Measurements from ENCODE around the gene ADD1. TPM values are rescaled to one million over a fixed set of nuclear protein-coding genes. Genes with fewer than 3 reads are reported as not detected.

The ADD1 gene
- total and polyA plus RNA-seq, 4 donors, result 62.2 to 142 (median 83.4) TPM

- peaks cover 0 to 1% (median 0%) of the 10 kb centered on the region in 4 donors for H3K36me3 ChIP-seq (ENCODE audit: control insufficient read depth in 4 of 4, insufficient read depth in 3 of 4, low read depth in 1 of 4, low read length in 3 of 4)
- TF ChIP-seq YY1 (IDR thresholded peaks at IDR 0.05), result no peak
- no peak for TF ChIP-seq JUND (IDR thresholded peaks at IDR 0.05)
- TF ChIP-seq MAX (IDR thresholded peaks at IDR 0.05), result no peak
- no peak for TF ChIP-seq EGR1 (IDR thresholded peaks at IDR 0.05; ENCODE audit: low read depth in 2 of 2)
- no peak for TF ChIP-seq HNF4G (IDR thresholded peaks at IDR 0.05)
- TF ChIP-seq REST (IDR thresholded peaks at IDR 0.05), result no peak
- TF ChIP-seq HNF4A (conservative IDR thresholded peaks at IDR 0.05), result no peak
- TF ChIP-seq RXRA (IDR thresholded peaks at IDR 0.05), result no peak
- TF ChIP-seq GABPA (IDR thresholded peaks at IDR 0.05 in 1 of 2, conservative IDR thresholded peaks at IDR 0.05 in 1 of 2), result no peak
- no peak for TF ChIP-seq SP1 (IDR thresholded peaks at IDR 0.05)
- TF ChIP-seq FOXA2 (IDR thresholded peaks at IDR 0.05), result no peak
- TF ChIP-seq NR2F2 (IDR thresholded peaks at IDR 0.05), result no peak
- TF ChIP-seq ATF3 (IDR thresholded peaks at IDR 0.05), result no peak
- no peak overlapping the region for H3K4me3 ChIP-seq (ENCODE audit: low read depth in 1 of 3, low read length in 3 of 3)
- H3K9me3 ChIP-seq (ENCODE audit: control insufficient read depth in 4 of 4, low read length in 3 of 4), result no peaks in the 10 kb centered on the region
- H3K9ac ChIP-seq (ENCODE audit: low read depth in 1 of 2, low read length in 2 of 2), result no peak overlapping the region
- no peaks in the 10 kb centered on the region for H3K27me3 ChIP-seq (ENCODE audit: control insufficient read depth in 4 of 4, insufficient read depth in 4 of 4, low read length in 3 of 4)
- H3K27ac ChIP-seq (ENCODE audit: low read depth in 1 of 2, low read length in 2 of 2), result no peak overlapping the region
- 84% methylated on average over 3 of the region's 3 CpGs for WGBS
- peaks cover 0 to 8% (median 4%) of the 10 kb centered on the region in 4 donors for H3K4me1 ChIP-seq (ENCODE audit: control insufficient read depth in 4 of 4, insufficient read depth in 4 of 4, low read length in 3 of 4)
- DNase-seq (ENCODE audit: low spot score), result no peak
Observed at GRCh38 chr4:2968381-2968780, 124.7 kb downstream of the ADD1 start.

- Histone ChIP-seq H3K9me3 (ENCODE audit: control insufficient read depth in 4 of 4, low read length in 3 of 4) (no peaks in the 10 kb centered on the region), H3K4me1 (ENCODE audit: control insufficient read depth in 4 of 4, insufficient read depth in 4 of 4, low read length in 3 of 4) (no peaks in the 10 kb centered on the region), H3K4me3 (ENCODE audit: low read depth in 1 of 3, low read length in 3 of 3) (no peak overlapping the region), H3K36me3 (ENCODE audit: control insufficient read depth in 4 of 4, insufficient read depth in 3 of 4, low read depth in 1 of 4, low read length in 3 of 4) (peaks cover 0 to 1% (median 0%) of the 10 kb centered on the region in 4 donors), H3K27me3 (ENCODE audit: control insufficient read depth in 4 of 4, insufficient read depth in 4 of 4, low read length in 3 of 4) (no peaks in the 10 kb centered on the region), H3K27ac (ENCODE audit: low read depth in 1 of 2, low read length in 2 of 2) (no peak overlapping the region), H3K9ac (ENCODE audit: low read depth in 1 of 2, low read length in 2 of 2) (no peak overlapping the region)
- TF ChIP-seq JUND (IDR thresholded peaks at IDR 0.05) (no peak), CTCF (IDR thresholded peaks at IDR 0.05; ENCODE audit: low read depth, low read length, missing input control) (no peak), RAD21 (IDR thresholded peaks at IDR 0.05) (no peak), FOXA1 (IDR thresholded peaks at IDR 0.05) (no peak), FOXA2 (IDR thresholded peaks at IDR 0.05) (no peak), SP1 (IDR thresholded peaks at IDR 0.05) (no peak), TAF1 (conservative IDR thresholded peaks at IDR 0.05) (no peak), REST (IDR thresholded peaks at IDR 0.05) (no peak), ZBTB33 (IDR thresholded peaks at IDR 0.05) (no peak), HNF4G (IDR thresholded peaks at IDR 0.05) (no peak), GABPA (IDR thresholded peaks at IDR 0.05 in 1 of 2, conservative IDR thresholded peaks at IDR 0.05 in 1 of 2) (no peak), YY1 (IDR thresholded peaks at IDR 0.05) (no peak), HNF4A (conservative IDR thresholded peaks at IDR 0.05) (no peak), EGR1 (IDR thresholded peaks at IDR 0.05; ENCODE audit: low read depth in 2 of 2) (no peak), RXRA (IDR thresholded peaks at IDR 0.05) (no peak), NR2F2 (IDR thresholded peaks at IDR 0.05) (no peak), MAX (IDR thresholded peaks at IDR 0.05) (no peak), ATF3 (IDR thresholded peaks at IDR 0.05) (no peak)
- DNase-seq (ENCODE audit: low spot score), result no peak
- 93% methylated on average over 3 of the region's 3 CpGs for WGBS
Observed at GRCh38 chr4:2971275-2971674, 127.6 kb downstream of the ADD1 start.
